ENCODE measurements around the gene HSBP1L1. TPM values are rescaled to one million over a fixed set of nuclear protein-coding genes. Genes with fewer than 3 reads are reported as not detected.

The HSBP1L1 gene
- total and polyA plus RNA-seq, 2 donors (not counting 3 experiments of a cell fraction or from before 2014, with no cell fraction given), result 5.2 to 7.1 TPM

DNA sequence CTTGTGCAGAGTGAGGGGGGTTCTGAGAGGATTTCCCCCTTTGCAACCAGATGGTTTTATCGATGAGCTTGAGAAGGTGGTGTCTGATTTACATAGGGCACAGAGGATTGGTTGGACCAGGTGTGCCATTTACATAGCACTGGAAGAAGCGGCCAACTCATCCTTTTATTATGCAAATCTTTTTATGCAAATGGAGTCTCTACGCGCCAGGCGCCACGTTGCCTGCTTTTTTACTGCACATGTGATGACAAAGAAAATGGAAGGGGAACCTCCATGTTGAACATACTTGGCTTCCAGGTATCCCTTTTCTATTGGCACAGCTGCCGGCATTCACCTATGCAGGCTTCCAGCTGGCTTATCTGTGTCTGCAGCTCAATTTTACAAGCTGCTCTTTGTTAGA, 42.3 kb downstream of the HSBP1L1 start:
- CTCF ChIA-PET, result no interaction called here
- no peak for DNase-seq (ENCODE audit: low read depth, low spot score)
- no peaks in the 10 kb centered on the region for H3K79me2 ChIP-seq (ENCODE audit: control insufficient read depth, insufficient read depth, low read length)
- intact Hi-C loops (cut with micrococcal nuclease) (no loop called here), dilution Hi-C loops (cut with MboI; ENCODE audit: extremely low pct_ligation_motif_present, low sequenced_read_pairs) (no loop called here)
- no peaks in the 10 kb centered on the region for H3K4me1 ChIP-seq (ENCODE audit: control insufficient read depth, extremely low read depth, insufficient read depth, low read length)
- no peak for FAIRE-seq
- no peak overlapping the region for H3K4me2 ChIP-seq (ENCODE audit: insufficient read depth, low read length)
- H3K27me3 ChIP-seq (ENCODE audit: control insufficient read depth in 2 of 2, insufficient read depth in 2 of 2, low read length in 2 of 2), result no peaks in the 10 kb centered on the region
- no peaks in the 10 kb centered on the region for H4K20me1 ChIP-seq (replicated peaks; ENCODE audit: control insufficient read depth, extremely low read depth, insufficient read depth, low read length)
- no peak overlapping the region for H3K27ac ChIP-seq (ENCODE audit: insufficient read depth, low read depth, low read length)
- no peaks in the 10 kb centered on the region for H3K36me3 ChIP-seq (ENCODE audit: control insufficient read depth in 2 of 2, extremely low read depth in 1 of 2, insufficient read depth in 2 of 2, low read length in 2 of 2)
- no peak overlapping the region for H2AFZ ChIP-seq (ENCODE audit: low read depth, low read length)
- POLR2A ChIA-PET, result no interaction called here
- H3K9ac ChIP-seq (replicated peaks; ENCODE audit: extremely low read depth, insufficient read depth, low read length), result no peak overlapping the region
- H3K9me3 ChIP-seq (replicated peaks; ENCODE audit: control insufficient read depth, insufficient read depth, low read length), result no peaks in the 10 kb centered on the region
- no peaks in the 10 kb centered on the region for H3K9me1 ChIP-seq (replicated peaks; ENCODE audit: control insufficient read depth, extremely low read depth, insufficient read depth, low read length)
- H3K4me3 ChIP-seq (replicated peaks in 1 of 3; ENCODE audit: insufficient read depth in 1 of 3, low read depth in 1 of 3, low read length in 3 of 3), result no peak overlapping the region
- no TSS peak for BruUV-seq (replicated peaks)
- TF ChIP-seq POLR2A (IDR thresholded peaks at IDR 0.05; ENCODE audit: low read depth, low read length) (no peak), CTCF (IDR thresholded peaks at IDR 0.05; ENCODE audit: extremely low read depth in 1 of 2, insufficient read depth in 1 of 2, low read depth in 1 of 2, low read length in 2 of 2) (no peak), POLR2AphosphoS5 (IDR thresholded peaks at IDR 0.05; ENCODE audit: insufficient read depth, low read depth, low read length) (no peak), FOS (IDR thresholded peaks at IDR 0.05; ENCODE audit: borderline replicate concordance, insufficient read depth, low read length) (no peak), JUN (IDR thresholded peaks at IDR 0.05; ENCODE audit: borderline replicate concordance, insufficient read depth, insufficient read length, low read depth) (no peak), GATA2 (IDR thresholded peaks at IDR 0.05; ENCODE audit: insufficient read depth, insufficient read length, low read depth, low read length) (no peak), MYC (IDR thresholded peaks at IDR 0.05; ENCODE audit: low read depth, low read length) (no peak), EZH2 (IDR thresholded peaks at IDR 0.05; ENCODE audit: borderline replicate concordance, low read depth, low read length, severe bottlenecking) (no peak)
- TF ChIP-seq, protein P1, sequence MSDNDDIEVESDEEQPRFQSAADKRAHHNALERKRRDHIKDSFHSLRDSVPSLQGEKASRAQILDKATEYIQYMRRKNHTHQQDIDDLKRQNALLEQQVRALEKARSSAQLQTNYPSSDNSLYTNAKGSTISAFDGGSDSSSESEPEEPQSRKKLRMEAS (IDR thresholded peaks at IDR 0.05; ENCODE audit: insufficient read depth, insufficient read length), result no peak
